Osteoblast (primary cell): Measurements from ENCODE around the gene NAA25. TPM values are rescaled to one million over a fixed set of nuclear protein-coding genes. Genes with fewer than 3 reads are reported as not detected.
"Not testable (repeated sequence)": the region's sequence is repeated elsewhere in the genome, so short reads cannot be mapped to it uniquely, and the experiment has no call there.

Experiments
- DNase-seq: peaks from one replicate; pipeline ENCODE4 v3.0.0; 2011; ENCODE audit warnings: low spot score, mixed read lengths; ENCODE audit not compliant: insufficient read length; ENCODE audit errors: missing footprints
- H2AFZ ChIP-seq: 2 replicates; pipeline ENCODE4 v1.6.0; 2011; ENCODE audit warnings: mild to moderate bottlenecking, low read length
- H3K27ac ChIP-seq: 2 replicates; pipeline ENCODE4 v1.5.1; 2011; ENCODE audit warnings: mild to moderate bottlenecking, low read depth, low read length, moderate library complexity
- H3K27me3 ChIP-seq: 2 replicates; pipeline ENCODE4 v1.6.0; 2012; ENCODE audit warnings: mild to moderate bottlenecking, control low read depth, inconsistent platforms, low read length, moderate library complexity; ENCODE audit not compliant: insufficient read depth
- H3K36me3 ChIP-seq: 2 replicates; pipeline ENCODE4 v1.5.1; 2011; ENCODE audit warnings: mild to moderate bottlenecking, low read length, control low read depth, moderate library complexity; ENCODE audit not compliant: insufficient read depth
- H3K4me1 ChIP-seq: 2 replicates; pipeline ENCODE4 v1.5.1; 2011; ENCODE audit warnings: mild to moderate bottlenecking, low read length, control low read depth, moderate library complexity; ENCODE audit not compliant: insufficient read depth
- H3K4me2 ChIP-seq: 2 replicates; pipeline ENCODE4 v1.6.0; 2011; ENCODE audit warnings: mild to moderate bottlenecking, low read length; ENCODE audit not compliant: insufficient read depth
- H3K4me3 ChIP-seq: fragments of 200-600 bp; sonication (generic); 3 replicates; pipeline ENCODE4 v1.5.1; 2012; ENCODE audit warnings: mild to moderate bottlenecking, low read length, inconsistent platforms; ENCODE audit not compliant: insufficient read depth
- H3K79me2 ChIP-seq: 2 replicates; pipeline ENCODE4 v1.6.0; 2012; ENCODE audit warnings: mild to moderate bottlenecking, low read length, control low read depth, inconsistent platforms; ENCODE audit not compliant: insufficient read depth
- H3K9me3 ChIP-seq: 2 replicates; pipeline ENCODE4 v1.5.1; 2011; ENCODE audit warnings: low read depth, low read length, control low read depth
- H4K20me1 ChIP-seq: 2 replicates; pipeline ENCODE4 v1.6.0; 2012; ENCODE audit warnings: mild to moderate bottlenecking, low read length, control low read depth; ENCODE audit not compliant: insufficient read depth
- total RNA-seq: library from RNA; depleted of rRNA; stranded (reverse); fragments of >200 nt; gene quantifications from 2 replicates; pipeline ENCODE4 v1.2.3, GENCODE V29; 2012
- TF ChIP-seq, protein P1 (sequence below): IDR thresholded peaks from 2 replicates; pipeline ENCODE4 v1.5.1; 2011; ENCODE audit warnings: mild to moderate bottlenecking, low read depth, low read length, moderate library complexity; ENCODE audit errors: extremely low read depth

Gene NAA25
- total RNA-seq, 1 donor: 20.6 TPM

DNA sequence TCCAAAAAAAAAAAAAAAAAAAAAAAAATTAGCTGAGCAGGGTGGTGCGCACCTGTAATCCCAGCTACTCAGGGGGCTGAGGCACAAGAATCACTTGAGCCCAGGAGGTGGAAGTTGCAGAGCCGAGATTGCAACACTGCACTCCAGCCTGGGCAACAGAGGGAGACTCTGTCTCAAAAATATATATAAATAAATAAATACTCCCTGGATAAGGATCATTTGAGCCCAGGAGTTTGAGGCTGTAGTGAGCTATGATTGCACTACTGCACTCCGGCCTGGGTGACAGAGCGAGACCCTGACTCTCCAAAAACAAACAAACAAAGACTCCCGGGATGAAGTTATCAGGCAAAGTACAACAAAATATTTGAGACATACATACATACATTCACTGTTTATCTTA lies 3.3 kb upstream of the NAA25 start:
- no peak overlapping the region for H3K4me3 ChIP-seq
- H3K4me2 ChIP-seq: no peak overlapping the region
- no peaks in the 10 kb centered on the region for H3K36me3 ChIP-seq
- H3K79me2 ChIP-seq: peaks cover 20% of the 10 kb centered on the region
- TF ChIP-seq, protein P1, sequence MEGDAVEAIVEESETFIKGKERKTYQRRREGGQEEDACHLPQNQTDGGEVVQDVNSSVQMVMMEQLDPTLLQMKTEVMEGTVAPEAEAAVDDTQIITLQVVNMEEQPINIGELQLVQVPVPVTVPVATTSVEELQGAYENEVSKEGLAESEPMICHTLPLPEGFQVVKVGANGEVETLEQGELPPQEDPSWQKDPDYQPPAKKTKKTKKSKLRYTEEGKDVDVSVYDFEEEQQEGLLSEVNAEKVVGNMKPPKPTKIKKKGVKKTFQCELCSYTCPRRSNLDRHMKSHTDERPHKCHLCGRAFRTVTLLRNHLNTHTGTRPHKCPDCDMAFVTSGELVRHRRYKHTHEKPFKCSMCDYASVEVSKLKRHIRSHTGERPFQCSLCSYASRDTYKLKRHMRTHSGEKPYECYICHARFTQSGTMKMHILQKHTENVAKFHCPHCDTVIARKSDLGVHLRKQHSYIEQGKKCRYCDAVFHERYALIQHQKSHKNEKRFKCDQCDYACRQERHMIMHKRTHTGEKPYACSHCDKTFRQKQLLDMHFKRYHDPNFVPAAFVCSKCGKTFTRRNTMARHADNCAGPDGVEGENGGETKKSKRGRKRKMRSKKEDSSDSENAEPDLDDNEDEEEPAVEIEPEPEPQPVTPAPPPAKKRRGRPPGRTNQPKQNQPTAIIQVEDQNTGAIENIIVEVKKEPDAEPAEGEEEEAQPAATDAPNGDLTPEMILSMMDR: no peak
- H3K4me1 ChIP-seq: peaks cover 13% of the 10 kb centered on the region
- no peak for DNase-seq
- H4K20me1 ChIP-seq: peaks cover 6% of the 10 kb centered on the region
- H3K27me3 ChIP-seq: no peaks in the 10 kb centered on the region
- H3K27ac ChIP-seq: no peak overlapping the region
- no peaks in the 10 kb centered on the region for H3K9me3 ChIP-seq
- H2AFZ ChIP-seq: no peak overlapping the region

DNA sequence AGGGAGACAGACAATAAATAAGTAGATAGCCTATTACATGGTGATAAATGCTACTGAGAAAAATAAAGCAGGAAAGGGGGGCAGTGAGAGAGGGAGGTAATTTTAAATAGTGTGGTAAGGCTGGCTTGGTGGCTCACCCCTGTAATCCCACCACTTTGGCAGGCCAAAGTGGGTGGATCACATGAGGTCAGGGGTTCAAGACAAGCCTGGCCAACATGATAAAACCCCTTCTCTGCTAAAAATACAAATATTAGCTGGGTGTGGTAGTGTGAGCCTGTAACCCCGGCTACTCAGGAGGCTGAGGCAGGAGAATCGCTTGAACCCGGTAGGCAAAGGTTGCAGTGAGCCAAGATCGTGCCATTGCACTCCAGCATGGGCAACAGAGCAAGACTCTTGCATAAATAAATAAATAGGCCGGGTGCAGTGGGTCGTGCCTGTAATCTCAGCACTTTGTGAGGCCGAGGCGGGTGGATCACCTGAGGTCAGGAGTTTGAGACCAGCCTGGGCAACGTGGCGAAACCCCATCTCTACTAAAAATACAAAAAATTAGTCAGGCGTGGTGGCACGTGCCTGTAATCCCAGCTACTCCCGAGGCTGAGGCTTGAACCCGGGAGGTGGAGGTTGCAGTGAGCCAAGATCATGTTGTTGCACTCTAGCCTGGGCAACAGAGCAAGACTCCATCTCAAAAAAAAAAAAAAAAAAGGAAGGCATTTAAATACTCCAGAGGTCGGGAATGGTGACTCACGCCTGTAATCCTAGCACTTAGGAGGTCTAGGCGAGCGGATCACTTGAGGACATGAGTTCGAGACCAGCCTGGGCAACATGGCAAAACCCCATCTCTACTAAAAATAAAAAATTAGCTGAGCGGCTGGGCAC lies 2.4 kb upstream of the NAA25 start:
- not testable (repeated sequence) for DNase-seq, H3K27ac ChIP-seq, H3K27me3 ChIP-seq, H3K4me3 ChIP-seq, H3K36me3 ChIP-seq, H3K9me3 ChIP-seq, H2AFZ ChIP-seq, H3K4me2 ChIP-seq
- Histone ChIP-seq H3K79me2 (peaks cover 29% of the 10 kb centered on the region), H4K20me1 (peaks cover 12% of the 10 kb centered on the region), H3K4me1 (peaks cover 15% of the 10 kb centered on the region)

GRCh38 chr12:112107306-112108201 lies 1.0 kb downstream of the NAA25 start:
- Histone ChIP-seq H3K27me3 (no peaks in the 10 kb centered on the region), H3K4me3 (peak overlapping the region; percentile 88), H3K4me2 (peak overlapping the region; percentile 98), H3K27ac (peak overlapping the region; percentile 93), H2AFZ (peak overlapping the region; percentile 81), H3K36me3 (peaks cover 3% of the 10 kb centered on the region), H3K4me1 (peaks cover 15% of the 10 kb centered on the region), H3K9me3 (no peaks in the 10 kb centered on the region), H4K20me1 (peaks cover 38% of the 10 kb centered on the region), H3K79me2 (peaks cover 64% of the 10 kb centered on the region)
- DNase-seq: peak; percentile 80
- TF ChIP-seq, protein P1: no peak

GRCh38 chr12:112105891-112106290 lies 2.7 kb downstream of the NAA25 start:
- Histone ChIP-seq H3K79me2 (peaks cover 80% of the 10 kb centered on the region), H2AFZ (no peak overlapping the region), H3K4me2 (no peak overlapping the region), H3K36me3 (peaks cover 9% of the 10 kb centered on the region), H3K27ac (no peak overlapping the region), H3K4me1 (peaks cover 15% of the 10 kb centered on the region), H4K20me1 (peaks cover 46% of the 10 kb centered on the region), H3K4me3 (no peak overlapping the region), H3K27me3 (no peaks in the 10 kb centered on the region), H3K9me3 (no peaks in the 10 kb centered on the region)
- TF ChIP-seq, protein P1: no peak
- no peak for DNase-seq
